Stimulated activated CD4-positive, alpha-beta T cell treated with anti-CD3 and anti-CD28 coated beads, TNF-alpha, amount 100 ng/mL, for 24 hours (primary cell): ENCODE measurements around the gene GLRX.

Experiments
- DNase-seq, 3 experiments: peaks; one replicate each; pipeline ENCODE4 v3.0.0-alpha.2; 2020; ENCODE audit warnings: low read depth in 3 of 3

Gene GLRX

GRCh38 chr5:95822542-95823181, at the start of gene GLRX:
TSS of gene GLRX (minus strand) at chr5:95822726. CDS start at chr5:95822662, 64 bp downstream.
- DNase-seq = peak in 1 of 3 experiments; percentile 45

GRCh38 chr5:95871146-95871806, 48.8 kb upstream of the GLRX start:
- no peak for DNase-seq

- peak; percentile 35 to 50 (median 38) for DNase-seq
Measured at GRCh38 chr5:95870105-95870672, 47.7 kb upstream of the GLRX start.

- peak in 2 of 3 experiments; percentile 20 to 61 for DNase-seq
Measured at GRCh38 chr5:95869173-95869855, 46.8 kb upstream of the GLRX start.

- no peak for DNase-seq
Measured at GRCh38 chr5:95868136-95868535, 45.6 kb upstream of the GLRX start.

- DNase-seq = no peak
Measured at GRCh38 chr5:95866435-95867040, 44.0 kb upstream of the GLRX start.

GRCh38 chr5:95864944-95865504, 42.5 kb upstream of the GLRX start:
- DNase-seq = no peak

GRCh38 chr5:95864456-95864855, 41.9 kb upstream of the GLRX start:
- DNase-seq = no peak

- no peak for DNase-seq
Measured at GRCh38 chr5:95863383-95863757, 40.8 kb upstream of the GLRX start.

GRCh38 chr5:95862671-95863382, 40.3 kb upstream of the GLRX start:
- no peak for DNase-seq

- peak in 1 of 3 experiments; percentile 33 for DNase-seq
Measured at GRCh38 chr5:95861864-95862561, 39.5 kb upstream of the GLRX start.

GRCh38 chr5:95861221-95861863, 38.8 kb upstream of the GLRX start:
- DNase-seq = no peak

GRCh38 chr5:95859661-95860060, 37.1 kb upstream of the GLRX start:
- no peak for DNase-seq

GRCh38 chr5:95858661-95859595, 36.4 kb upstream of the GLRX start:
- DNase-seq = peak; percentile 87 to 93 (median 87)

- no peak for DNase-seq
Measured at GRCh38 chr5:95858023-95858461, 35.5 kb upstream of the GLRX start.

- no peak for DNase-seq
Measured at GRCh38 chr5:95857185-95857945, 34.8 kb upstream of the GLRX start.

- DNase-seq = no peak
Measured at GRCh38 chr5:95856501-95856981, 34.0 kb upstream of the GLRX start.

GRCh38 chr5:95853490-95853889, 31.0 kb upstream of the GLRX start:
- no peak for DNase-seq
